ENCODE data around the gene TRPC6. TPM values are rescaled to one million over a fixed set of nuclear protein-coding genes. Genes with fewer than 3 reads are reported as not detected.

Gene TRPC6
- total and polyA plus RNA-seq, 2 donors (not counting 1 experiment from before 2014, with no cell fraction given) = 4.6 to 26.4 TPM

DNA sequence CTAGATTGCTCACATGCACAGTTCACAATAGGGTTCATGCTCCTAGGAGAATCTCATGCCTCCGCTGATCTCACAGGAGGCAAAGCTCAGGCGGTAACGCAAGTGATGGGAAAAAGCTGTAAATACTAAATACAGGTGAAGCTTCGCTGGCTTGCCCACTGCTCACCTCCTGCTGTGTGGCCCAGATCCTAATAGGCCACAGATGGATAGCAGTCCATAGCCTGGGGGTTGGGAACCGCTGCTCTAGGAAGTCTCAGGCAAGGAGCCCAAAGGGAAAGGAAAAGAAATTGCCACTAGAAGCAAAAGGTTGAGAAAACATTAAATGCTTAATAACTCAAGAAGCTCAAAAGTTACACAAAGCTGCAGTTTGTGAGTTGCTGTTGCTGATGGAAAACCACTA, 3.2 kb upstream of the TRPC6 start:
- H4K20me1 ChIP-seq (ENCODE audit: control insufficient read depth, extremely low read depth, insufficient read depth, low read length) = no peaks in the 10 kb centered on the region
- no peak overlapping the region for H2AFZ ChIP-seq (ENCODE audit: low read length)
- no peaks in the 10 kb centered on the region for H3K36me3 ChIP-seq (ENCODE audit: control insufficient read depth, insufficient read depth, low read length)

DNA sequence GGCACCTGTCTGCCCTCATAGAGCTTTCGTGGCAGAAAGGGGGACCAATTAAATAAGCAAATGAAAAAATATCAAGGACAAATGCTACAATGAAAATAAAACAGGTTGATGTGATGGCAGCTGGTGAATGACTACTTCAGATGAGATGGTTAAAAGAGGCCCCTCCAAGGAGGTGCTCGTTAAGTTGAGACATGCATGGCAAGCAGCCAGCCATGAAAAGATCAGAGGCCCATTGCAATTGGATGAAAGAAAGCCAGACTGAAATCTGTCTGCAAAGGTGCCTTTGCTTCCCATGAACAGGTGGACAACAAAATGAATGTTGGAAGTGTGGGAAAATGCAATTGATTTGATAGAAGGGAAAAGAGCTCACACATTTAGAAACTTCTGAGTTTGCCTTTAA, 848 bp upstream of the TRPC6 start:
- peaks cover 21% of the 10 kb centered on the region for H3K79me2 ChIP-seq (ENCODE audit: control insufficient read depth, insufficient read depth, low read length)

More for the DNA sequence above, 3.2 kb upstream of the TRPC6 start:
- no peak overlapping the region for H3K27ac ChIP-seq (ENCODE audit: insufficient read depth, low read length)
- H3K4me2 ChIP-seq (ENCODE audit: extremely low read depth, insufficient read depth, low read length) = no peak overlapping the region
- H3K9me3 ChIP-seq (ENCODE audit: control insufficient read depth, insufficient read depth, low read depth, low read length) = no peaks in the 10 kb centered on the region
- peaks cover 9% of the 10 kb centered on the region for H3K79me2 ChIP-seq (ENCODE audit: control insufficient read depth, insufficient read depth, low read length)
- H3K27me3 ChIP-seq (ENCODE audit: control insufficient read depth, insufficient read depth, low read length) = no peaks in the 10 kb centered on the region
- TF ChIP-seq EZH2 (IDR thresholded peaks at IDR 0.05; ENCODE audit: low read length, missing control alignments) = no peak
- TF ChIP-seq, protein P1, sequence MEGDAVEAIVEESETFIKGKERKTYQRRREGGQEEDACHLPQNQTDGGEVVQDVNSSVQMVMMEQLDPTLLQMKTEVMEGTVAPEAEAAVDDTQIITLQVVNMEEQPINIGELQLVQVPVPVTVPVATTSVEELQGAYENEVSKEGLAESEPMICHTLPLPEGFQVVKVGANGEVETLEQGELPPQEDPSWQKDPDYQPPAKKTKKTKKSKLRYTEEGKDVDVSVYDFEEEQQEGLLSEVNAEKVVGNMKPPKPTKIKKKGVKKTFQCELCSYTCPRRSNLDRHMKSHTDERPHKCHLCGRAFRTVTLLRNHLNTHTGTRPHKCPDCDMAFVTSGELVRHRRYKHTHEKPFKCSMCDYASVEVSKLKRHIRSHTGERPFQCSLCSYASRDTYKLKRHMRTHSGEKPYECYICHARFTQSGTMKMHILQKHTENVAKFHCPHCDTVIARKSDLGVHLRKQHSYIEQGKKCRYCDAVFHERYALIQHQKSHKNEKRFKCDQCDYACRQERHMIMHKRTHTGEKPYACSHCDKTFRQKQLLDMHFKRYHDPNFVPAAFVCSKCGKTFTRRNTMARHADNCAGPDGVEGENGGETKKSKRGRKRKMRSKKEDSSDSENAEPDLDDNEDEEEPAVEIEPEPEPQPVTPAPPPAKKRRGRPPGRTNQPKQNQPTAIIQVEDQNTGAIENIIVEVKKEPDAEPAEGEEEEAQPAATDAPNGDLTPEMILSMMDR (conservative IDR thresholded peaks at IDR 0.05 in 1 of 2, IDR thresholded peaks at IDR 0.05 in 1 of 2; ENCODE audit: low read depth in 1 of 2, low read length in 2 of 2) = no peak
- H3K4me3 ChIP-seq (replicated peaks in 1 of 4; ENCODE audit: control extremely low read depth in 1 of 4, insufficient read depth in 1 of 4, low read depth in 3 of 4, low read length in 4 of 4) = no peak overlapping the region
- H3K4me1 ChIP-seq (ENCODE audit: control insufficient read depth, extremely low read depth, insufficient read depth, low read length) = no peaks in the 10 kb centered on the region
- no peak for DNase-seq (ENCODE audit: low read depth in 2 of 2)
- H3K9ac ChIP-seq (ENCODE audit: insufficient read depth, low read length) = no peak overlapping the region

DNA sequence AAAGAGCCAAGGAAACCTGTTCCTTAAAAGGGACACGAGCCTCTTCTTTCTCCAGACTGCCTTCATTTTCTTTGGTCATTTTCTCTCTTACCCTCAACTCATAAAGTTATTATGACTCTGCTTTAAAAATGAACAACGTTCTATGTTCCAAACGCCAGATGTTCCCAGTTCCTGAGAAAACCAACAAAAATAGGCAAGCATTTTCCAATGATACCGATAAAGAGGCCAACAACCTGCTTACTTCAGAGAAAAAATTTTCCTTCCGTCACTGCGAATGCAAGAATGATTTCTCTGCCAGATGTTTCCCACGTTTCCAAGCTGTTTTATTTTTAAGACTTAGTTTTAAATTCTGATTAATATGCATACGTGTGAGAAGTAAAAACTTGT, 315 bp upstream of the TRPC6 start:
- Histone ChIP-seq H3K4me2 (ENCODE audit: extremely low read depth, insufficient read depth, low read length) (peak overlapping the region; percentile 88), H3K9me3 (ENCODE audit: control insufficient read depth, insufficient read depth, low read depth, low read length) (no peaks in the 10 kb centered on the region), H3K27me3 (ENCODE audit: control insufficient read depth, insufficient read depth, low read length) (no peaks in the 10 kb centered on the region), H3K4me1 (ENCODE audit: control insufficient read depth, extremely low read depth, insufficient read depth, low read length) (no peaks in the 10 kb centered on the region), H2AFZ (ENCODE audit: low read length) (peak overlapping the region; percentile 65), H4K20me1 (ENCODE audit: control insufficient read depth, extremely low read depth, insufficient read depth, low read length) (no peaks in the 10 kb centered on the region), H3K4me3 (replicated peaks in 1 of 4; ENCODE audit: control extremely low read depth in 1 of 4, insufficient read depth in 1 of 4, low read depth in 3 of 4, low read length in 4 of 4) (peak overlapping the region; percentile 54 to 71 (median 61)), H3K36me3 (ENCODE audit: control insufficient read depth, insufficient read depth, low read length) (no peaks in the 10 kb centered on the region), H3K79me2 (ENCODE audit: control insufficient read depth, insufficient read depth, low read length) (peaks cover 25% of the 10 kb centered on the region), H3K27ac (ENCODE audit: insufficient read depth, low read length) (peak overlapping the region; percentile 55), H3K9ac (ENCODE audit: insufficient read depth, low read length) (peak overlapping the region; percentile 75)
- no peak for DNase-seq (ENCODE audit: low read depth in 2 of 2)
- no peak for TF ChIP-seq EZH2 (IDR thresholded peaks at IDR 0.05; ENCODE audit: low read length, missing control alignments)
- TF ChIP-seq, protein P1 (conservative IDR thresholded peaks at IDR 0.05 in 1 of 2, IDR thresholded peaks at IDR 0.05 in 1 of 2; ENCODE audit: low read depth in 1 of 2, low read length in 2 of 2) = no peak

More for the DNA sequence above, 848 bp upstream of the TRPC6 start:
- TF ChIP-seq EZH2 (IDR thresholded peaks at IDR 0.05; ENCODE audit: low read length, missing control alignments) = no peak
- TF ChIP-seq, protein P1 (conservative IDR thresholded peaks at IDR 0.05 in 1 of 2, IDR thresholded peaks at IDR 0.05 in 1 of 2; ENCODE audit: low read depth in 1 of 2, low read length in 2 of 2) = no peak
- Histone ChIP-seq H3K27ac (ENCODE audit: insufficient read depth, low read length) (no peak overlapping the region), H3K9ac (ENCODE audit: insufficient read depth, low read length) (no peak overlapping the region), H4K20me1 (ENCODE audit: control insufficient read depth, extremely low read depth, insufficient read depth, low read length) (no peaks in the 10 kb centered on the region), H3K9me3 (ENCODE audit: control insufficient read depth, insufficient read depth, low read depth, low read length) (no peaks in the 10 kb centered on the region), H3K4me1 (ENCODE audit: control insufficient read depth, extremely low read depth, insufficient read depth, low read length) (no peaks in the 10 kb centered on the region), H2AFZ (ENCODE audit: low read length) (no peak overlapping the region), H3K27me3 (ENCODE audit: control insufficient read depth, insufficient read depth, low read length) (no peaks in the 10 kb centered on the region), H3K4me2 (ENCODE audit: extremely low read depth, insufficient read depth, low read length) (peak overlapping the region; percentile 4), H3K4me3 (replicated peaks in 1 of 4; ENCODE audit: control extremely low read depth in 1 of 4, insufficient read depth in 1 of 4, low read depth in 3 of 4, low read length in 4 of 4) (no peak overlapping the region), H3K36me3 (ENCODE audit: control insufficient read depth, insufficient read depth, low read length) (no peaks in the 10 kb centered on the region)
- DNase-seq (ENCODE audit: low read depth in 2 of 2) = no peak
